Measurements from ENCODE around the gene PRKG1. TPM values are rescaled to one million over a fixed set of nuclear protein-coding genes. Genes with fewer than 3 reads are reported as not detected.

Gene PRKG1
- total RNA-seq, 2 donors from 2014 or later, result 17.8 to 31.1 TPM

DNA sequence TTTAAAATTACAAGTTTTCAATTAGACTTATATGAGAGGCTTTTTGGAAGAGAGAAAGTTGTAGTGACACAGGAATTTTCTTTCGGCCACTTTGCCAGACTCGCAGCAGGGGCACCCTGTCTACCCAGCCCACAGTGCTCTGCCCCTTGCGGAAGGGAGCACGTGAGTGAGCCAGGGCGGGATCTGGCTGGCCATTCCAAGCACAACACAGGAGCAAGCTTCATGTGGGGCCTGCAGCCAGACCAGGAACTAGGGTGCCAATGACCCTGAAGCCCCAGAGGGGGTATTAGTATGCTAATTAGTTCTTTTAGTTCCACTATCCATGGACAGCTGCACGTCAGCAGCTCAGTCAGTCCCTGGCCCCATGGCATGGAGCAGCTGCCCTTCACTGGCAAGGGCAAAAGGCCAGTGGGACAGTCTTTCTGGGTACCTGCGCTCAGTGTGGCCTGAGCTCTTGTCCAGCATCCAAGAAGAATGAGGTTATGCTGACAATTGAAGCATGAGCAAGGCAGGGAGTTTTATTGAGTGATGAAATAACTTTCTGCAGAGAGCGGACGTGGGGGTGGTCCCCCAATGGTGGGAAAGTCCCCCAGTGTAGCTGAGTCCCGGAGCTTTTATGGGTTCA, 876.2 kb downstream of the PRKG1 start:
- no peaks in the 10 kb centered on the region for H3K9me3 ChIP-seq
- DNase-seq (ENCODE audit: low spot score), result no peak

DNA sequence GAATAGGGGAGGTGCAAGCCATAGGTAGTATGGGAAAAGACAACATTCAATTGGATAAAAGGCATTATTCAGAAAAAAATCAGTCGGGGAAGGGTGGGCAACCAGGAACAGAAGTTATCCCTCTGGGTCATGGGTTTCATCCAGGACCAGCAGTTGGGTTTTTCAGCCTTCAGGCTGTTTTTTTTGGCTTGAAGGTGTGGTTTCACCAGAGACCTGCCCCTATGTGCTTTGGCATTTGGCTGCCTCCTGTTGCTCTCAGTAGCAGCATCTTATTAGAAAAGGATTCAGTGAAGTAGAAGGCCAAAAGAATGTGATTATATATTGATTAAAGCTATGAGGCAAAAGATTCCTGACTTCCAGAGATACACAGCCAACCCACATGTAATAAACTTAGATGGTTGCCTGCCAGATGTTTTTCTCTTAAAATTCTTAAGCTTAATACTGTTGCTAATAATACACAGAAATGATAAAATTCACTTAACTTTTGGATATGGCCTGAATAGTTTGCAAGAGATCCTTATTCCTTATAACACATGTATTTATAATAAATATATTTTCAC, 876.8 kb downstream of the PRKG1 start:
- Histone ChIP-seq H3K4me1 (peaks cover 0 to 20% of the 10 kb centered on the region in 2 donors), H3K4me3 (no peak overlapping the region), H3K36me3 (no peaks in the 10 kb centered on the region), H3K27ac (peak overlapping the region in 1 of 2 donors; percentile 3), H3K27me3 (no peaks in the 10 kb centered on the region), H3K9me3 (no peaks in the 10 kb centered on the region)
- TF ChIP-seq CTCF (IDR thresholded peaks at IDR 0.05), result no peak
- DNase-seq (ENCODE audit: low spot score), result no peak

More for the DNA sequence above, 876.2 kb downstream of the PRKG1 start:
- Histone ChIP-seq H3K4me1 (peaks cover 0 to 20% of the 10 kb centered on the region in 2 donors), H3K4me3 (no peak overlapping the region), H3K27me3 (no peaks in the 10 kb centered on the region), H3K36me3 (no peaks in the 10 kb centered on the region), H3K27ac (peak overlapping the region in 1 of 2 donors; percentile 3)
- TF ChIP-seq CTCF (IDR thresholded peaks at IDR 0.05), result no peak

- DNase-seq (ENCODE audit: low spot score), result no peak
- no peaks in the 10 kb centered on the region for H3K27me3 ChIP-seq
- no peak for TF ChIP-seq CTCF (IDR thresholded peaks at IDR 0.05)
- H3K27ac ChIP-seq, result peak overlapping the region in 1 of 2 donors; percentile 3
- H3K4me3 ChIP-seq, result no peak overlapping the region
- H3K4me1 ChIP-seq, result peaks cover 0 to 20% of the 10 kb centered on the region in 2 donors
- no peaks in the 10 kb centered on the region for H3K9me3 ChIP-seq
- no peaks in the 10 kb centered on the region for H3K36me3 ChIP-seq
Measured at GRCh38 chr10:51951601-51952000, 877.3 kb downstream of the PRKG1 start.

DNA sequence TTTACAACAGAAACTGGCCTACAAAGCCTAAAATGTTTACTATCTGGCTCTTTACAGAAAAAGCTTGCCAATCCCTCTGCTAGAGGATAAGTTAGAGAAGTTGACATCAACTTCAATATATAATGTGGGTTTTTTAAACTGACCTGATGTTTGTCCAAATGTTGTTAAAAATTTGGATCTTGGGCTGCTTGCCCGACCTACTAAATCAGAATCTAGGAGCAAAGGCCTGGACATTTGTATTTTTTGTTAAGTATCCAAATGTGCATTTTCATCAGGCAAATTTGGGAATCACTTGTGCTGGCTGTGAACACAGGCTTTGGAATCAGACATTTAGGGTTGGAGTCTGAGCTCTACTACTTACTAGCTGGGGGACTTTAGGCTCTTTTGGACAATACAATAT, 877.8 kb downstream of the PRKG1 start:
- Histone ChIP-seq H3K9me3 (no peaks in the 10 kb centered on the region), H3K4me1 (peaks cover 0 to 20% of the 10 kb centered on the region in 2 donors), H3K36me3 (no peaks in the 10 kb centered on the region), H3K27ac (peak overlapping the region in 1 of 2 donors; percentile 3), H3K27me3 (no peaks in the 10 kb centered on the region), H3K4me3 (no peak overlapping the region)
- DNase-seq (ENCODE audit: low spot score), result no peak
- TF ChIP-seq CTCF (IDR thresholded peaks at IDR 0.05), result no peak

- no peak for TF ChIP-seq CTCF (IDR thresholded peaks at IDR 0.05)
- H3K4me1 ChIP-seq, result peaks cover 0 to 18% of the 10 kb centered on the region in 2 donors
- H3K27ac ChIP-seq, result no peak overlapping the region
Measured at GRCh38 chr10:51955696-51956095, 881.4 kb downstream of the PRKG1 start.

More at GRCh38 chr10:51955696-51956095, 881.4 kb downstream of the PRKG1 start:
- Histone ChIP-seq H3K4me3 (no peak overlapping the region), H3K27me3 (no peaks in the 10 kb centered on the region), H3K36me3 (no peaks in the 10 kb centered on the region), H3K9me3 (no peaks in the 10 kb centered on the region)
- no peak for DNase-seq (ENCODE audit: low spot score)

Data from right atrium auricular region (tissue), 2 donors.